Ovary (tissue), 9 donors: ENCODE data around the gene LENEP. TPM values are rescaled to one million over a fixed set of nuclear protein-coding genes. Genes with fewer than 3 reads are reported as not detected.

Source experiments
- DNase-seq, 5 donors: peaks; one replicate each; pipeline ENCODE4 v3.0.0-alpha.2; 2019 to 2020
- H3K27ac ChIP-seq, 2 donors: fragments of 200-600 bp; one replicate each; pipeline versions ENCODE4 v1.5.1 to v1.8.0; 2019 to 2022
- H3K27me3 ChIP-seq: fragments of 200-600 bp; one replicate; pipeline ENCODE4 v1.8.0; 2022
- H3K36me3 ChIP-seq: fragments of 200-600 bp; sonication (generic); one replicate; pipeline ENCODE4 v1.5.1; 2019
- H3K4me1 ChIP-seq: one replicate; pipeline ENCODE4 v1.8.1; 2013; ENCODE audit warnings: mild to moderate bottlenecking, moderate library complexity; ENCODE audit not compliant: insufficient read depth
- H3K4me3 ChIP-seq: fragments of 200-600 bp; sonication (generic); one replicate; pipeline ENCODE4 v1.5.1; 2017
- H3K9me3 ChIP-seq, 2 donors: fragments of 200-600 bp in 1 of 2; sonication (generic) in 1 of 2; one replicate each; pipeline versions ENCODE4 v1.5.1 to v1.8.1; 2013 to 2019; ENCODE audit warnings: mild to moderate bottlenecking in 1 of 2, moderate library complexity in 1 of 2
- CTCF ChIP-seq, 3 donors: fragments of 450-650 bp in 2 of 3; fragments of 200-600 bp in 1 of 3; IDR thresholded peaks; one replicate each; pipeline versions ENCODE4 v1.5.1 to v1.8.0; 2016 to 2022; ENCODE audit warnings: antibody characterized with exemption in 3 of 3, mild to moderate bottlenecking in 1 of 3
- EP300 ChIP-seq: sonication (generic); formaldehyde crosslinking; IDR thresholded peaks from one replicate; pipeline ENCODE4 v1.6.1; 2017; ENCODE audit warnings: antibody characterized with exemption
- POLR2A ChIP-seq: fragments of 450-650 bp; IDR thresholded peaks from one replicate; pipeline ENCODE4 v1.6.1; 2017; ENCODE audit warnings: antibody characterized with exemption, mild to moderate bottlenecking, moderate library complexity
- WGBS, 3 donors: extraction: QIAGEN DNeasy Blood & Tissue Kit in 1 of 3; methylation state at CpG; one replicate each; pipeline versions ENCODE4 v1.1.5 to v1.1.7; 2013 to 2017; 5-methylcytosine and 5-hydroxymethylcytosine counted together
- intact Hi-C, 4 donors: fragments of 100-400 bp; cut with DNase I; formaldehyde crosslinking; loops; one replicate each; pipeline versions ENCODE4 v1.11.0 to v1.15.1; 2022 to 2023
- polyA plus RNA-seq, 2 donors: library from polyadenylated mRNA; stranded (reverse); fragments of 200-250 nt in 1 of 2; fragments of 350-450 nt in 1 of 2; fragmentation: Illumina TruSeq in 1 of 2; extraction: RNeasy Lipid Tissue Mini Kit (QIAGEN cat#74804) in 1 of 2; gene quantifications; one replicate each; pipeline ENCODE4 v1.2.3, GENCODE V29; 2013 to 2014
- total RNA-seq, 7 donors: library from RNA; depleted of rRNA in 2 of 7; stranded (reverse); fragments of >200 nt in 2 of 7; fragmentation: NEBNext Ultra II Directional in 3 of 7; extraction: Animal tissue kit (Norgen Biotek cat#: 25700) in 3 of 7; gene quantifications; one replicate each; pipeline versions ENCODE4 v1.1.0 to v1.2.4, GENCODE V29; 2016 to 2023
- donor health status: DM: no; HTN: no; CAD: no; lungs with moderate emphysema.
- donor health status: DM: no; HTN: no; CAD: no.
- donor health status: Bipolar disorder and iron deficiency.
- donor health status: DM: yes; HTN: yes; CAD: no.
- donor health status: DM: no; HTN: no; CAD: no.
- donor health status: DM: yes; HTN: yes; CAD: no.

LENEP gene
- total and polyA plus RNA-seq, 9 donors, result not detected

GRCh38 chr1:155010211-155010918 lies 17.0 kb downstream of the LENEP start:
- peaks cover 11% of the 10 kb centered on the region for H3K4me1 ChIP-seq
- no peaks in the 10 kb centered on the region for H3K27me3 ChIP-seq
- TF ChIP-seq EP300, result no peak
- no peak for TF ChIP-seq POLR2A
- TF ChIP-seq CTCF (IDR thresholded peaks at IDR 0.05), result no peak
- no peak overlapping the region for H3K4me3 ChIP-seq
- no peaks in the 10 kb centered on the region for H3K9me3 ChIP-seq
- intact Hi-C loops, result no loop called here
- H3K36me3 ChIP-seq, result no peaks in the 10 kb centered on the region
- WGBS, 3 donors, result 63 to 75% (median 67%) methylated on average over 11 of the region's 11 CpGs
- peak overlapping the region in 1 of 2 donors; percentile 38 for H3K27ac ChIP-seq
- DNase-seq, result peak in 1 of 5 donors; percentile 26

GRCh38 chr1:155011004-155011416 lies 17.6 kb downstream of the LENEP start:
- intact Hi-C loops, result no loop called here
- Histone ChIP-seq H3K4me3 (no peak overlapping the region), H3K4me1 (peaks cover 10% of the 10 kb centered on the region)

GRCh38 chr1:155011437-155012025 lies 18.1 kb downstream of the LENEP start:
- H3K27ac ChIP-seq, result peak overlapping the region; percentile 57 to 62
- peaks cover 10% of the 10 kb centered on the region for H3K4me1 ChIP-seq
- H3K27me3 ChIP-seq, result no peaks in the 10 kb centered on the region
- TF ChIP-seq POLR2A (no peak), CTCF (IDR thresholded peaks at IDR 0.05) (no peak), EP300 (no peak)
- DNase-seq, result peak in 1 of 5 donors; percentile 58
- no peak overlapping the region for H3K4me3 ChIP-seq
- no peaks in the 10 kb centered on the region for H3K36me3 ChIP-seq
- intact Hi-C loops, result no loop called here
- 87 to 96% (median 96%) methylated on average over 6 of the region's 6 CpGs for WGBS, 3 donors
- no peaks in the 10 kb centered on the region for H3K9me3 ChIP-seq

More at GRCh38 chr1:155011004-155011416, 17.6 kb downstream of the LENEP start:
- Histone ChIP-seq H3K27me3 (no peaks in the 10 kb centered on the region), H3K36me3 (no peaks in the 10 kb centered on the region), H3K27ac (peak overlapping the region in 1 of 2 donors; percentile 57), H3K9me3 (no peaks in the 10 kb centered on the region)
- TF ChIP-seq EP300, result no peak
- no peak for TF ChIP-seq CTCF (IDR thresholded peaks at IDR 0.05)
- TF ChIP-seq POLR2A, result no peak
- 68 to 73% (median 69%) methylated on average over 5 of the region's 5 CpGs for WGBS, 3 donors
- peak in 1 of 5 donors; percentile 28 for DNase-seq

- peak; percentile 82 to 88 (median 84) for DNase-seq
- TF ChIP-seq CTCF (IDR thresholded peaks at IDR 0.05), result no peak
- no peak for TF ChIP-seq EP300
- no peak for TF ChIP-seq POLR2A
- Histone ChIP-seq H3K4me3 (no peak overlapping the region), H3K4me1 (peaks cover 12% of the 10 kb centered on the region), H3K27ac (peak overlapping the region; percentile 57 to 62), H3K36me3 (no peaks in the 10 kb centered on the region), H3K27me3 (no peaks in the 10 kb centered on the region), H3K9me3 (no peaks in the 10 kb centered on the region)
- WGBS, 3 donors, result 0 to 20% (median 16%) methylated on average over 2 to 9 of the region's 9 CpGs
- intact Hi-C loops, result no loop called here
These were observed 18.7 kb downstream of the LENEP start for GRCh38 chr1:155012026-155012546.
